ENCODE data around the gene DUSP10. TPM values are rescaled to one million over a fixed set of nuclear protein-coding genes. Genes with fewer than 3 reads are reported as not detected.

Gene DUSP10
- total RNA-seq, 1 experiment from 2014 or later = 15.9 TPM

DNA sequence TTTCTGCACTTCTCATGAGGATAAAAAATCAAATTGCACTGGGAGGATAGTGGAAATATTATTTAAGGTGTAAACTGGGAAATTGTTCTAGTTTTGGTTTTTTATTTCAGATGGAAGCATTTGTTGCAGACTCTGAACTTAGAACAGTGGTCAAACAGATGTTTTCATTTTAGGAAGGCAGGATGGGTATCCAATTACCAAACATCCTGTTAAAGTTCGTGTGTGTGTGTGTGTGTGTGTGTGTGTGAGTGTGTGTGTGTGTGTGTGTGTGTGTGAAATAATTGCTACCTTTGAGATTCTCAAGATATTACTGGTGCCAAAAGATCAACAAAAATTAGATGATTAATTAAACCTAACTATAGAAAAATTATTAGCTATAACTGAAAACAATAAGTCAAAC, 24.3 kb upstream of the DUSP10 start:
- TF ChIP-seq, protein P1, sequence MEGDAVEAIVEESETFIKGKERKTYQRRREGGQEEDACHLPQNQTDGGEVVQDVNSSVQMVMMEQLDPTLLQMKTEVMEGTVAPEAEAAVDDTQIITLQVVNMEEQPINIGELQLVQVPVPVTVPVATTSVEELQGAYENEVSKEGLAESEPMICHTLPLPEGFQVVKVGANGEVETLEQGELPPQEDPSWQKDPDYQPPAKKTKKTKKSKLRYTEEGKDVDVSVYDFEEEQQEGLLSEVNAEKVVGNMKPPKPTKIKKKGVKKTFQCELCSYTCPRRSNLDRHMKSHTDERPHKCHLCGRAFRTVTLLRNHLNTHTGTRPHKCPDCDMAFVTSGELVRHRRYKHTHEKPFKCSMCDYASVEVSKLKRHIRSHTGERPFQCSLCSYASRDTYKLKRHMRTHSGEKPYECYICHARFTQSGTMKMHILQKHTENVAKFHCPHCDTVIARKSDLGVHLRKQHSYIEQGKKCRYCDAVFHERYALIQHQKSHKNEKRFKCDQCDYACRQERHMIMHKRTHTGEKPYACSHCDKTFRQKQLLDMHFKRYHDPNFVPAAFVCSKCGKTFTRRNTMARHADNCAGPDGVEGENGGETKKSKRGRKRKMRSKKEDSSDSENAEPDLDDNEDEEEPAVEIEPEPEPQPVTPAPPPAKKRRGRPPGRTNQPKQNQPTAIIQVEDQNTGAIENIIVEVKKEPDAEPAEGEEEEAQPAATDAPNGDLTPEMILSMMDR (IDR thresholded peaks at IDR 0.05; ENCODE audit: unreplicated experiment) = no peak
- no peaks in the 10 kb centered on the region for H3K27me3 Mint-ChIP-seq (ENCODE audit: insufficient read depth, unreplicated experiment)
- H3K36me3 Mint-ChIP-seq (ENCODE audit: insufficient read depth, unreplicated experiment) = no peaks in the 10 kb centered on the region
- no peak overlapping the region for H3K4me3 Mint-ChIP-seq (ENCODE audit: unreplicated experiment)
- intact Hi-C loops (cut with micrococcal nuclease) = no loop called here
- CTCF ChIA-PET = interaction anchor here (0.7 kb wide), 1 partner anchor 125 kb away, joined by 4 read pairs; no protein-coding TSS in a partner anchor
- BruUV-seq (replicated peaks) = no TSS peak
- H3K9me3 Mint-ChIP-seq (ENCODE audit: unreplicated experiment) = no peaks in the 10 kb centered on the region
- no peak overlapping the region for H3K27ac Mint-ChIP-seq (ENCODE audit: low read depth, unreplicated experiment)
- no peak for DNase-seq (ENCODE audit: unreplicated experiment)
- POLR2A ChIA-PET = interaction anchor here (0.6 to 1.1 kb wide), 5 partner anchors 8 to 349 kb away, joined by 3 to 9 read pairs (median 5); no protein-coding TSS in a partner anchor
- H3K4me1 Mint-ChIP-seq (ENCODE audit: insufficient read depth, unreplicated experiment) = peaks cover 9% of the 10 kb centered on the region

DNA sequence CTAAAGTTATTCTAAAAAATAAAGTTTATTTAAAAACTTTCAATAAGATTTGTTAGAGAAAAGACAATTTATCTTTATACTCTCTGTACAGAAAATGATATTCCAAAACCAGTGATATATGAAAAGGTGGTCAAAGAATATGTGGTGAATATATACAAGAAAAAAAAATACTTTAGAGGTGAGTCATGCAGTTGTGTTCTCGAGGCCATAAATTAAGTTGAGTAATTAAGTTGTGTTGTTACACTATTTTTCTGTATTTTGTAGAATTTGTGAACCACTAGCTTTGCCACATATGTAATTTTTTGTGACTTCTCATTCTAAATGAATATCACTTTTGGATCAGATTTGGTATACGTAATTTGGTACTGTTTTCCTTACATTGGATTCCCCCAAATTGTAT, 23.6 kb upstream of the DUSP10 start:
- Mint-ChIP-seq H3K36me3 (ENCODE audit: insufficient read depth, unreplicated experiment) (no peaks in the 10 kb centered on the region), H3K27ac (ENCODE audit: low read depth, unreplicated experiment) (no peak overlapping the region), H3K9me3 (ENCODE audit: unreplicated experiment) (no peaks in the 10 kb centered on the region), H3K4me1 (ENCODE audit: insufficient read depth, unreplicated experiment) (peaks cover 9% of the 10 kb centered on the region), H3K4me3 (ENCODE audit: unreplicated experiment) (no peak overlapping the region), H3K27me3 (ENCODE audit: insufficient read depth, unreplicated experiment) (no peaks in the 10 kb centered on the region)
- no TSS peak for BruUV-seq (replicated peaks)
- ChIA-PET CTCF (no interaction called here), POLR2A (interaction anchor here (0.7 to 1.1 kb wide), 3 partner anchors 9 to 24 kb away, joined by 3 to 9 read pairs (median 4); no protein-coding TSS in a partner anchor)
- peak; percentile 51 for DNase-seq (ENCODE audit: unreplicated experiment)
- intact Hi-C loops (cut with micrococcal nuclease) = no loop called here
- TF ChIP-seq, protein P1 (IDR thresholded peaks at IDR 0.05; ENCODE audit: unreplicated experiment) = no peak

DNA sequence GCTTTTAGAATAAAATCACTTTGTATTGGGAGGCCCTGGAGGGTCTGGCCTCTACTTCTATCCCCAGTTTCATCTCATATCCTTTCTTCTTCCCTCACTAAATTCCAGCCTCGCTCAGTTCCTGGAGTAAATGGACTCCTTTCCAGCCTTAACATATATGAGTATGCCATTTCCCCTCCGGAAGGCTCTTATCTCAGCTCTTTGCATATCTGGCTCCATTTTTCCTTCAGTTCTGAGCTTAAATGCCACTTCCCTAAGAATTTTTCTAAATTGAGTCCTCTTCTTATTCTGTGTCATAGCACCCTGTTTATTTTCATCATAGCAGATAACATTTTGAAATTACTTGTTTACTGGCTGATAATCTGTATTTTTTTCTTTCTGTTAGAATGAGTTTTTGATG, 20.2 kb upstream of the DUSP10 start:
- DNase-seq (ENCODE audit: unreplicated experiment) = no peak
- Mint-ChIP-seq H3K36me3 (ENCODE audit: insufficient read depth, unreplicated experiment) (no peaks in the 10 kb centered on the region), H3K4me3 (ENCODE audit: unreplicated experiment) (no peak overlapping the region), H3K4me1 (ENCODE audit: insufficient read depth, unreplicated experiment) (peaks cover 25% of the 10 kb centered on the region), H3K9me3 (ENCODE audit: unreplicated experiment) (no peaks in the 10 kb centered on the region), H3K27ac (ENCODE audit: low read depth, unreplicated experiment) (no peak overlapping the region), H3K27me3 (ENCODE audit: insufficient read depth, unreplicated experiment) (no peaks in the 10 kb centered on the region)
- CTCF ChIA-PET = interaction anchor here (0.6 to 2.0 kb wide), 11 partner anchors 9 to 952 kb away, joined by 3 to 7 read pairs (median 3); no protein-coding TSS in a partner anchor
- BruUV-seq (replicated peaks) = no TSS peak
- POLR2A ChIA-PET = interaction anchor here (1.4 to 1.6 kb wide), 3 partner anchors 12 to 40 kb away, joined by 5 to 8 read pairs (median 5); no protein-coding TSS in a partner anchor
- TF ChIP-seq, protein P1 (IDR thresholded peaks at IDR 0.05; ENCODE audit: unreplicated experiment) = no peak
- intact Hi-C loops (cut with micrococcal nuclease) = no loop called here

DNA sequence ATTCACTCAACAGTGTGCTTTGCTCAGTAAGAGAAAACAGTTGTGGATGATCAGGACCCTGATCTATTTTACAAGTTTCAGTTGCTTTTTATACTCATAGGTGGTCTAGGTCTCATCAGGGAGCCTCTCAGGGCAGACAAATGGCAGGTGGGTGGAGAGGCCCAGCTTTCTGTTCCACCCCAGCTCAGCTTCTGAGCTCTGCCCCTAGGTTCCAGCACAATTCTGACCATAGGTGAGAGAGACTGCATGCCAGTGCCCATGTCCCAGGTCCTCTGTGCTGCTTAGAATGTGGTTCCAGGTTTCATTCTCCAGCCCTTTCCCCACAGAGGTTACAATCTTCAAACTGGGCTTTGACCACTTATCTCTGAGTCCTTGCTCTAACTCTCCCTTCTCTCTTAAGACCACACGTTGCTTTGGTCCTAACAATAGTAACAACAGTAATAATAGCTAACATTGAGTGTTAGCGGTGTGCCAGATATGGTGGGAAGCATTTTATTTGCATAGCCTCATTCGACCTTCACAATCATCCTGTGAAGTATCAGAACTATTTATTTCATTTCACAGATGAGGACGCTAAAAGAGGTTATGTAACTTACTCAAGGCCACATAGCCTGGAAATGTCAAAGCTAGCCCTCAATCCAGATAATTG, 19.6 kb upstream of the DUSP10 start:
- peaks cover 25% of the 10 kb centered on the region for H3K4me1 Mint-ChIP-seq (ENCODE audit: insufficient read depth, unreplicated experiment)
- ChIA-PET POLR2A (interaction anchor here (1.0 to 1.6 kb wide), 3 partner anchors 9 to 12 kb away, joined by 3 to 8 read pairs (median 4); no protein-coding TSS in a partner anchor), CTCF (interaction anchor here (0.6 to 2.0 kb wide), 10 partner anchors 10 to 951 kb away, joined by 3 to 6 read pairs (median 3); partner anchors contain the start of gene DUSP10)
- intact Hi-C loops (cut with micrococcal nuclease) = no loop called here
- no TSS peak for BruUV-seq (replicated peaks)
- TF ChIP-seq, protein P1 (IDR thresholded peaks at IDR 0.05; ENCODE audit: unreplicated experiment) = no peak
- H3K27ac Mint-ChIP-seq (ENCODE audit: low read depth, unreplicated experiment) = no peak overlapping the region
- H3K9me3 Mint-ChIP-seq (ENCODE audit: unreplicated experiment) = no peaks in the 10 kb centered on the region
- no peak for DNase-seq (ENCODE audit: unreplicated experiment)
- H3K4me3 Mint-ChIP-seq (ENCODE audit: unreplicated experiment) = no peak overlapping the region
- no peaks in the 10 kb centered on the region for H3K36me3 Mint-ChIP-seq (ENCODE audit: insufficient read depth, unreplicated experiment)
- H3K27me3 Mint-ChIP-seq (ENCODE audit: insufficient read depth, unreplicated experiment) = no peaks in the 10 kb centered on the region
